HG03442 (cell line): Measurements from ENCODE around the gene TTC21A.
"Not testable (repeated sequence)": the region's sequence is repeated elsewhere in the genome, so short reads cannot be mapped to it uniquely, and the experiment has no call there.

Source experiments
- ATAC-seq: cut with Tn5 transposase; IDR thresholded peaks from one replicate; pipeline ENCODE4 v1.9.1; 2021; ENCODE audit warnings: mild to moderate bottlenecking, moderate library complexity; ENCODE audit not compliant: unreplicated experiment

The TTC21A gene

GRCh38 chr3:39150148-39150802 is 42.8 kb downstream of the TTC21A start:
- no peak for ATAC-seq

- no peak for ATAC-seq
These were observed 43.5 kb downstream of the TTC21A start for GRCh38 chr3:39150803-39151631.

GRCh38 chr3:39153977-39154279 is 46.4 kb downstream of the TTC21A start:
- ATAC-seq, result no peak

GRCh38 chr3:39154280-39155021 is 47.0 kb downstream of the TTC21A start:
- no peak for ATAC-seq

GRCh38 chr3:39156421-39156820 is 48.9 kb downstream of the TTC21A start:
- no peak for ATAC-seq

GRCh38 chr3:39157359-39157758 is 49.9 kb downstream of the TTC21A start:
- no peak for ATAC-seq

GRCh38 chr3:39158148-39158715 is 50.8 kb downstream of the TTC21A start:
- ATAC-seq, result no peak

- ATAC-seq, result no peak
These were observed 56.9 kb downstream of the TTC21A start for GRCh38 chr3:39164414-39164813.

- ATAC-seq, result no peak
These were observed 58.0 kb downstream of the TTC21A start for GRCh38 chr3:39165518-39165917.

- ATAC-seq, result no peak
These were observed 58.7 kb downstream of the TTC21A start for GRCh38 chr3:39166134-39166710.

GRCh38 chr3:39166932-39167532 is 59.6 kb downstream of the TTC21A start:
- ATAC-seq, result no peak

- ATAC-seq, result no peak
These were observed 60.8 kb downstream of the TTC21A start for GRCh38 chr3:39168156-39168780.

GRCh38 chr3:39169712-39170111 is 62.2 kb downstream of the TTC21A start:
- no peak for ATAC-seq

- ATAC-seq, result no peak
These were observed 63.0 kb downstream of the TTC21A start for GRCh38 chr3:39170461-39170860.

- not testable (repeated sequence) for ATAC-seq
These were observed 63.4 kb downstream of the TTC21A start for GRCh38 chr3:39170877-39171276.

- no peak for ATAC-seq
These were observed 64.4 kb downstream of the TTC21A start for GRCh38 chr3:39171860-39172259.

- ATAC-seq, result no peak
These were observed 66.0 kb downstream of the TTC21A start for GRCh38 chr3:39173318-39174125.

GRCh38 chr3:39176025-39176714 is 68.7 kb downstream of the TTC21A start:
- no peak for ATAC-seq
